Activated CD8-positive, alpha-beta memory T cell treated with anti-CD3 and anti-CD28 coated beads, Interleukin-2, amount 50 U/mL, for 1 hour (primary cell): ENCODE results near the gene CDH5.
"Not testable (repeated sequence)": the region's sequence is repeated elsewhere in the genome, so short reads cannot be mapped to it uniquely, and the experiment has no call there.

Source experiments
- DNase-seq: peaks from one replicate; pipeline ENCODE4 v3.0.0-alpha.2; 2020; ENCODE audit errors: extremely low read depth

The CDH5 gene, protein sequence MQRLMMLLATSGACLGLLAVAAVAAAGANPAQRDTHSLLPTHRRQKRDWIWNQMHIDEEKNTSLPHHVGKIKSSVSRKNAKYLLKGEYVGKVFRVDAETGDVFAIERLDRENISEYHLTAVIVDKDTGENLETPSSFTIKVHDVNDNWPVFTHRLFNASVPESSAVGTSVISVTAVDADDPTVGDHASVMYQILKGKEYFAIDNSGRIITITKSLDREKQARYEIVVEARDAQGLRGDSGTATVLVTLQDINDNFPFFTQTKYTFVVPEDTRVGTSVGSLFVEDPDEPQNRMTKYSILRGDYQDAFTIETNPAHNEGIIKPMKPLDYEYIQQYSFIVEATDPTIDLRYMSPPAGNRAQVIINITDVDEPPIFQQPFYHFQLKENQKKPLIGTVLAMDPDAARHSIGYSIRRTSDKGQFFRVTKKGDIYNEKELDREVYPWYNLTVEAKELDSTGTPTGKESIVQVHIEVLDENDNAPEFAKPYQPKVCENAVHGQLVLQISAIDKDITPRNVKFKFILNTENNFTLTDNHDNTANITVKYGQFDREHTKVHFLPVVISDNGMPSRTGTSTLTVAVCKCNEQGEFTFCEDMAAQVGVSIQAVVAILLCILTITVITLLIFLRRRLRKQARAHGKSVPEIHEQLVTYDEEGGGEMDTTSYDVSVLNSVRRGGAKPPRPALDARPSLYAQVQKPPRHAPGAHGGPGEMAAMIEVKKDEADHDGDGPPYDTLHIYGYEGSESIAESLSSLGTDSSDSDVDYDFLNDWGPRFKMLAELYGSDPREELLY

DNA sequence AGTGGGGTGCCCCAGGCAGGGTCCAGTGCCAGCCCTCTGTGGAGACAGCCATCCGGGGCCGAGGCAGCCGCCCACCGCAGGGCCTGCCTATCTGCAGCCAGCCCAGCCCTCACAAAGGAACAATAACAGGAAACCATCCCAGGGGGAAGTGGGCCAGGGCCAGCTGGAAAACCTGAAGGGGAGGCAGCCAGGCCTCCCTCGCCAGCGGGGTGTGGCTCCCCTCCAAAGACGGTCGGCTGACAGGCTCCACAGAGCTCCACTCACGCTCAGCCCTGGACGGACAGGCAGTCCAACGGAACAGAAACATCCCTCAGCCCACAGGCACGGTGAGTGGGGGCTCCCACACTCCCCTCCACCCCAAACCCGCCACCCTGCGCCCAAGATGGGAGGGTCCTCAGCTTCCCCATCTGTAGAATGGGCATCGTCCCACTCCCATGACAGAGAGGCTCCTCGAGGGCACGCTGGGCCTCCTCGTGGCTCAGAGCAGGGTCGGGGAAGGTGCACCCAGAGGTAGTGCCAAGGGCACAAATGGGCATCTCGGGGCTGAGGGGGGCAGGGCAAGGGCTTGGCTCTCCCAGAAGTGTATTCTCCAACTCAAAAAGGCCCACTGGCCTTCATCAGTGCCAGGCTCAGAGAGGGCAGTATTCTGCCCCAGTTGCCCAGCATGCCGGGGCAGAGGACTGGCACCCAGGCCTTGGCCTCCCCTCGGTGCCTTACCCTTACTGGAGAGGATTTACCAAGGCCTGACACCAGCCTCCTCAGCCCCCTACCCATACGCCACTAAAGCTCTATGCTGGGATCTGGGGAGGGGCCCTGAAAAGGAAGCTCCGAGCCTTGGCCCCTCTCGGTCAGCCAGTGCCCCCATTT is at the start of gene CDH5:
TSS of gene CDH5 (plus strand) at position 259 of the 867 bp plus-strand sequence. CDS start 12,647 bp downstream, outside the sequence.
- no peak for DNase-seq

DNA sequence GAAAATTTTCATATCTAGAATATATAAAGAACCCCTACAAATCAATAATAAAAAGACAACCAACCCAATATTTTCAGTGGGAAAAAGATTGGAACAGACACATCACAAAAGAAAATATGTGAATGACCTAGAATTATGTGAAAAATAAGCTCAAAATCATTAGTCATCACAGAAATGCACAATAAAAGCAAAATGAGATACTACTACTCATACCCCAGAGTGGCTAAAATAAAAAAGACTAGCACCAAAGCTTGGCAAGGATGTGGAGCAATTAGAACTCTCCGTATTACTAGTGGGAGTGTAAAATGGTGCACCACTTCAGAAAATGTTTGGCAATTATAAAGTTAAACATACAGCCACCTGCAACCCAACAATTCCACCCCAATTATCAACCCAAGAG is 48.0 kb upstream of the CDH5 start:
- DNase-seq: no peak

DNA sequence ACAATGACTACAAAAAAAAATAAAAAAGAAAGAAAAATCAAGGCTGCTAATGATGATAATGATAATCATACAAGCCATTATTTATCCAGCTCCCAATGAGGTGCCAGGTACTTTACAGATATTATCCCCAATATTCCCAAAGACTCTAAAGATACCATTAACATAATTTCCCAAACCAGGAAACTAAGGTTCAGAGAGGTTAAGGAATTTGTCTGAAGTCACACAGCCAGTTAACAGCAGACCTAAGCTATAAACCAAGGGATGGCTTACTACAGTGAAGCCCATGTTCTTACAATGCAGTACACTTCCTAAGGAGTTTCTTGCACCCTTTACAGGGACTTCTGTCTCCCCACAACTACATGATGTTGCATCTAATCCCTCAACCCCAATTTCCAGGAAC is 45.7 kb upstream of the CDH5 start:
- no peak for DNase-seq

DNA sequence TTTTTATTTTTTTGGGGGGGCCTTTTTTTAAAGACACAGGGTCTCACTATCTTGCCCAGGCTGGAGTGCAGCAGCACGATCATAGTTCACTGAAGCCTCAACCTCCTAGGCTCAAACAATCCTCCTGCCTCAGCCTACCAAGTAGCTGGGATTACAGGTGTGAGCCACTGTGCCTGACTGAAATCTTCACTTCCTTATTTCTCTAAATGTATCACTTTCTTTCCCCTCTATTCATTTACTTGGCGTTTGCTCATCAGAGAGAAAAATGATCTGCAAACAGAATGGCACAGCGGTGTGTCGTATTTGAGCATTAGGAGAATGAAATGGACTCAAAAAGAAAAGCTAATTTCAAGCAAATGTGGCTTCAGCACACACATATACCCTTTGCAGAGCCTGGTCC is 44.3 kb upstream of the CDH5 start:
- DNase-seq: no peak

DNA sequence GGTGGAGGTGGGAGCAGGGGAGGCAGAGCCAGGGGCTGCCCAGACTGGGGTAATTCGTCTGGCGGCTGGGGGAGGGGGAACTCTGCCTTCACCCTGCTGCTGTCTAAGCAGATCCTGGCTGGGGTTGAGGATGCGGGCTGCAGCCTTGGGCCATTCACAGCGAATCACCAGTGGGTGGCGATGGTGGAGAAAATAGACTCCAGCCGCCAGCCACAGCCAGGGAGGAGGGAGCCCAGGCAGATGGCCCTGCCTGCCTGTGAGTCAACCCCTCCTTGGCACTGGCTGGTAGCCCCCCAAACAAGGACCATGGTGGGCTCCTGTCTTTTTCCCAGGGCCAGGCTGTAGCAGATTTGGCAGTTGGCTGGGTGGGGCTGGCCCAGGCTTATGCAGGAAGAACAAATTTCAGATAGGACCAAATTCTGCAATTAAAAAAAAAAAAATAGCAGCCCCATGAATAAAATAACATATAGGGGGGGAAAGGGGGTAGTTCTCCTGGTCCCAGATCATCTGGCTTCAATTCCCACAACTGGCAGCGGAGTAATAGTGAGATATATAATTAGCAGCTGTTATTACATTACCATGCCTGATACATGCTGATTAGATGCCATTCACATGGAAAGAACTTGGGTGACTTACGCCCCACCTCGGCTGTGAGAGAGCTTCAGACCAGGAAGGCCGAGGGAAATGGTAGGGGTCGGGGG is 41.5 kb upstream of the CDH5 start:
- DNase-seq: no peak

DNA sequence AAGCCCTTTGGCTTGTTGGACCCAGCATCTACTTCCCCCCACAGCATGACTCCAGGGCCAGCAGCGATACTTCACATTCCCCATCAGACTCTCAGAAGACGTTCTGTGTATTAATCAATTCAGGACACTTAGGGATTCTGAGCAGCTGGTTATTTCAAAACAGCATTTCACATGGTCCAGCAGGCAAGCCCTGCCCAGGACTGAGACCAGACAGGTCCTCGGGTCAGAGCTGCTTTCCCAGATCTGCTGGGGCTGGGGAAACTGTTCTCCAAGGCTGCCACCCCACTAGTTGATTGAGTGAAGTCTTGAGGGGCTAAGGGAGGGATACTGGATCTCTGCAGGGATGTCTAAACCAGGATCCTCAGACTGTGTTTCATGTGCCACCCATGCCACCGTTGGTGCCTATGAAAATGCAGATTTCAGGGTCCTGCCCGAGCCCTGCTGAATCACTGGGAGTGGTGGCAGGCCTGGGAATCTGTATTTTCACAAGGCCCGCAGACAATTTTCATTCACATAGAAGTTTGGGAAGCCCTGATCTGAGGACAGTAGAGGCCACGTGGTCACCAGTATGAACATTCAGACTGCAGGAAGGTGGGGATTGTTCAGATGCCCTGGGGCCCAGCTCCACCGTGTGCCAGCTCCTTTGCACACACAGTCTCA is 40.6 kb upstream of the CDH5 start:
- DNase-seq: no peak

DNA sequence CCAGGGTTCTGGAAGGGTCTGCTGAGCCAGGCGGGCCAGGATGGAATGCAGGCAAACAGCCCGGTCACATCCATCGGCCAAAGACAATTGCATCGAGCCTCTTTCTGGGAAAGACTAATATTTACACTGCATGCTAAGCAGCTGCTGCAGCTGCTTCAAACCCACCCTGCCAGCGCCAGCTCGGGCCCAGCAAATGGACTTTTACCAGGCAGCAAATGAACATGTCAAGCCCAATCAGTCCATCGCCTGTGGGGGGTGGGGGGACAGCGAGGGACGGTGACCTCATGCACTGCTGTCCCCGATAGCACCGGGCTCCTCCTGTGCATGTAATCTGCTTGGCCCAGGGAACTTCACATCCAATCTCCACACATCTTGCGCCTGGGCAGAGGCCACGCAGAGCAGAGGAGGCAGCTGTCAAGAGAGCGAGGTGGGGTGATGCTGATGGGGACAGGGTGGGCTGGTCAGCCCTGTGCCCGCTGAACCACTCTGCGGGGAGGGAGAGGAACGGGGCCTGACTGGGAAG is 39.4 kb upstream of the CDH5 start:
- DNase-seq: no peak

DNA sequence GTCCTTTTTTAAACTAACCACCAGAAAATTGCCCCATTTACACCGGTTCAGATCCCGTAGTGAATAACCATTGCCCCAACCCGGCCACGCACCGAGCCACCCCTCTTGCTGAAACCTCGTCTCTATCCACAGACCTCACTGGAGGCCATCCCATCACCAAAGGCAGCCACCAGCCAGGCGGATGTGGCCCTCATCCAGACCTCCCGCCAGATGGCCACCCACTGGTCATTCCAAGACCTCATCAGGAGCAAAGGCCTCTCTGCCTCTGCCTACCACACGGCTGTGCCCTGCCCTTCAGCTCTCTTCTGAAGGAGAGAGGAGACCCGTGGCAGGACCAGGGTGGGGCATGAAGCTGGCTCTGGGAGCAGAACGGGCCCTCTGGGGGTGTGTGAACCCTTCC is 38.2 kb upstream of the CDH5 start:
- no peak for DNase-seq

DNA sequence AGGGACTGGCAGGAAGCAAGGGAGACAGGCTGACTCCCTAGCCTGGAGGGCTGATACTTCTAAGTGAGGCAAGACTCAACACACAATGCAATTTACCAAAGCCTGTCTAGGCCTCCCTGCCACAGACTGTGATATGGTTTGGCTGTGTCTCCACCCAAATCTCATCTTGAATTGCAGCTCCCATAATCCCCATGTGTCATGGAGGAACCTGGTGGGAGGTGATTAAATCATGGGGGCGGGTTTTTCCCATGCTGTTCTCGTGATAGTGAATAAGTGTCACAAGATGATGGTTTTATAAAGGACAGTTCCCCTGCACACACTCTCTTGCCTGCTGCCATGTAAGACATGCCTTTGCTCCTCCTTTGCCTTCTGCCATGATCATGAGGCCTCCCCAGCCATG is 35.0 kb upstream of the CDH5 start:
- not testable (repeated sequence) for DNase-seq

DNA sequence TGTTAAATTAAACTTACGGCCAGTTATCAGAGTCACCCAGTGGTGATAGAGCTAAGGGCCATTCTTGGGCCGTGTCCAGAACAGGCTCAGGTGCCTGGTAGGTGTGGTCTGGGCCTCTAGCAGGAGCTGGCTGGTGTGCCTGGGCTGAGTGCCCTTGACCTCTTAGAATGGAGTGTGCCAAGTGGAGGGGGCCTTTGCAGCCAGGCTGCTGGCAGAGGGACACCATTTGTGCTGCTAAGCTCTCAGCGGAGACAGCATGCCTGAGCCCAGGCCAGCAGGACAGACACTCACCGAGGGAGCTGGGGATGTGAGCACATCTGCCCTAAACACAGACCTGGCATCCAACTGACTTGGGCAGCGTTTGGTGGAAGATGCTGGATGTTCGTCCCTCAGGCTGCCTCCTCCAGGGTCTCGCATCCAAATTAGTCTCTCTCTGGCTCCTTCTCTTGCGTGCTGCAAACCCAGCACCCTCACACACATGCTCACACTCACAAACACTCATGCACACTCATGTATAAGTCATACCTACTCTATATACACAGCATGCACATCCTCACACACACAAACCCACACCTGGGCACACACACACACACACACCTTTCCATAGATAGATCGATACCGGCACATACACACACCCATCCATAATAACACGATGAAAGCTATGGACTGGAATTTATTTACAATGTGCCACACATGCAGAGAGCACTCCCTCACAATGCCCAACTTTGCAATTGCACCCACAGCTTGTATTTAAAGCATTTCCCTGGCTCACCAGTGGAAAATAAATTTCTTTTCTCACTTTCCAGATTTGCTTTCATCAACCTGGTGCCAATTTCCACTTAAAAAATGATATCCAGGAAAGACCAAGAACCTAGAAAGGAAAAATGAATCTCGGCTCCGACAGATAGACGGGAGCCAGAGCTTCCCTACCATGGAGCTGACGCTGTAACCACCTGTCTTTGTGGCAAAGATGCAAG is 33.6 kb upstream of the CDH5 start:
- no peak for DNase-seq

DNA sequence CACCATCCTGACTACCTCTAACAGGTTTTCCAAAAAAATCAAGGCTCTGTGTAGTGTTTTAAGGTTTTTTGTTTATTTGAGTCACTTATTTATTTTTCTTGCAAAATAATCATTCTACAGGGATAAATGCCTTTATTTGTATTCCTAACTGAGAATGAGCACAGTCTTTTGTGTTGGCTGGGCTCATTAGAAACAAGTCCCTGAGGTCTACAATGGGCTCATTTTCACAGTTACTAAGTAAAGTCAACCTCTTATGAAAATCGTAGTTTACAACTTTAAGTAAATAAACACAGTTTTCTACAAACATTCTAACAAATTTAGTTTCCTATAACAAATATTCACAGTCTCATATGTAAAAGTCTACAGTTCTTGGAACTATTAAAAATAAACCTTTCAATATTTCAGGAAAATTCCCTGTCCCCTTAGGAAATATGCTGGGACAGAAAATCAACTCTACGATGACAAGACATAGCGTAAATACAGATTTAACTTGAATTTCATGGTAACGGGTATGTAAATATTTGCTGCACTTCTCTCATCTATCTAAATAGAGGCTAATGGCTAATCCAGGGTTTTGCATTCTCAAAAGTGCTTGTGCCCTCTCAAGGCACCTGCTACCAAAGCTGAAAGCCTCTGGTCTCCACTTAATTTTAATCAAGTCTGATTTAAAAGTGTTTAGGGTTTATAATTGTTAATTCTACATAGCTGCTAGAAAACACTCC is 31.5 kb upstream of the CDH5 start:
- DNase-seq: no peak

DNA sequence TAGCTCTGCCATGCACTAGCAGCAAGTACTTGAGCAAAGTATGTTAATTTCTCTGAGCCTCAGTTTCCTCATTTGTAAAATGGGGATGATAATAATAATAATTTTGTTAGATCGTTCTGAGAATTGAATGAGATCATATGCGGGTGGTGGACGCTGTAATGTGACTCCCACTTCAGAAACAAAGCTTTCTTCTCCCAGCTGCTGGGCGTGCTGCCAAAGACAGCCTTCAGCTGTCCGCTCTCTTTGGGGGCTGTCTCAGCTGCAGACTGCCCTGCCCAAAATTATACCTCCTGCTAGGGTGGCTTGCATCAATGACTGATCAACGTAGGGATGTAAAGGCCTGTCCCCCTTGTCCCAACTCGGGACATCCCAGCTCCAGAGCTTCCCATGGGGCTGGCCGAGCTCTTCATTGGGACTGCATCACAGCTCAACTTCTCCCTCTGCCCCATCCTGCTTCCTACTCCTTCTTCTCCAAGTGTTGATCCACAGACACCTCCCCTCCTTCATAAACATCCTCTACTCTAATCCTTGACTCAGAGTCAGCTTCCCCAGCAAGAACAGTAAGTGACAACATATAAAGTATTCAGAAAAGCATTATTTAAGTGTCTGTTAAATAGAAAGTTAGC is 30.7 kb upstream of the CDH5 start:
- no peak for DNase-seq

DNA sequence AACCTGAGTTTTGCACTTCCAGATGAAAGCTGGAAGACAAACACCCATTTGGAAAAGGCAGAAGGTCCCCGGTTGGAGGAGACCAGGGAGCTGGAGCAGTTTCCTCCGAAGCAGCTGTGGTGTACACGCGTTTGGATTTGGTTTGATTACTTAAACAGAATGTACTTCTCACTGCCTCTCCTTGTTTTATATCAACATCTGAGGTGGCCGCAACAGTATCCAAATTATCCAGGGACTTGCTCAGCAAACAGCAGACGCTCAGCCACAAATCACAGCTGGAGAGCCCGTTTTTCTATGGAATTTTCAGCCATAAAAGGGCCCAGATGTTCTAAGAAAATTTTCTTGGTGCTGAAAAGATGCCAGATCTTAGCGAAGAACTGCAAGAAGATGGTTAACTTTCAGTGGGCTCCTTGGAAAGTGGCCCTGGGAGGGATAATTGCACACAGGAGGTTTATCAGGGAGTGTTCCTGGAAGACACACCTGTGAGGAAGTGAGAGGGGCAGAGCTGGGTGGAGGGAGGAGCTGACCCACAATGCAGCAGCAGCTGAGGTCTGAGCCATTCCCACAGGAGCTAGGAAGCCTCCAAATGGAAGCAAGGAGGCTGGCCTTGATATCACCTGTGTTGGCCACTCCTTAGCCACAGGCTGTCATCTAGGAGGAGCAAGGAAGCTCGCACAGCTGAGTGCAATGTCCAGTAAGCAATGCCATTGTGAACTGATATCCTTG is 28.9 kb upstream of the CDH5 start:
- no peak for DNase-seq

DNA sequence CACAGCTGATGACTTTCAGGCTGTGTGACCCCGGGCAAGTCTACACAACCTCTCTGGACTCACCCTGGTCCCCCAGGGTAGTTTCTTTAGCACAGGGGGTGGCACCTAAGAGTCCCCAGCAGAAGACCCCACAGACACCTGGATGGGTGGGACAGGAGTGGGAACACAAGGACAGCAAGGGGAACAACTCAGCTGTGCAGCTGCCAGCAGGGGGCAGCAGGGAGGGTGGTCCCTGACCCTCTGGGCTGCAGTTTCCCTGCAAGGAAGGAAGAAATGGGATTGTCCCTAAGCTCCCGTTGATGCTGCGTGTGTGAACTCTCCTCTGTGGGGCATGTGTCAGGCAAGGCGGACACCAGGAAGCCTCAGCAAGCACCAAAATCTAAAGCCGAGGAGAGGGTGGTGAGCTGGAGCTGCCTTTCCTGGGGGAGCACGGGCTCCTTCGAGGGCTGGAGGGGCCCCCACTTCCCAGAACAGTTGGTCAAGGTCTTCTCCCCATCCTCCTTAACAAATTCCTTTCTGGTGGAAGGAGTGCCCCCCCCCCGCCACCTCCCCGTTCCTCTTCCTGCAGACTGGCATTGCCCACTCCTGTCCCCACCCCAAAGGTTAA is 24.1 kb upstream of the CDH5 start:
- no peak for DNase-seq

DNA sequence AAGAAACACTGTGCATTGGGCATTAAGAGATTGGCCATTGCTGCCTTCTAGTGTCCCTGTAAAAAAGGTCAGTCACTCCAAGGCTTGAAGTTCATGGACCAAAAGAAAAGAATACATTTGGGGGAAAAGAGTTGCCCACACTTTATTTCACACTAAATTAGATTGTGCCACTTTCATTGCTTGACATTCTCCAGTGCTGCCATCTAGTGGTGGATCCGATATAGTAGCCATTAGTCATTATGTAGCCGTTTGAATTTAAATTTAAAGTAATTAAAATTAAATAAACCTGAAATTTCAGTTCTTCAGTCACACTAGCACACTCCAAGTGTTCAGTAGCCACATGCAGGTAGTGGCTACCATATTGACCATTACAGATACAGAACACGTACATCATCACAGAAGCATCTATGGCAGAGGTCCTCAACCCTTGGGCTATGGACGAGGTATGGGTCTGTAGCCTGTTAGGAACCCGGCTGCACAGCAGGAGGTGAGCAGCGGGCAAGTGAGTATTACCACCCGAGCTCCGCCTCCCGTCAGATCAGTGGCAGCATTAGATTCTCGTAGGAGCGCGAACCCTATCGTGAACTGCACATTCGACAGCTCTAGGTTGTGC is 21.9 kb upstream of the CDH5 start:
- no peak for DNase-seq

DNA sequence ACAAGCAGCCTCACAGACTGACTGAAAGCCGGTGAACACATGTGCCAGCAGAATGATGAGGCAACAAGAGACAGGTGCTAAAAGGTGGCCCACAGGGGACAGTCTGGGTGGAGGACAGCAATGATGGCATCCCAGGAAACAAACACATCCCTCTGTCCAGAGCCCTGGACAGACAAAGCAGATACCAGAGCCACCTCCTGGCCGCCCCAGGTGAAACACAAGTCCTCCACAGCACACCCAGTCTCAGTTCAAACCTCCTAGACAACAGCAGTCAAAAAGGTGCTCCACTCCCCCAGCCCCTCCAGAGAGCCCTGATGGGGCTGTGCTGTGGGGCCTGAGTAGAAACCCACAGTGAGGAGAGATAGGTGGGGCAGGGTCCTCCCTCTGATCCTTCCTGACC is 20.3 kb upstream of the CDH5 start:
- no peak for DNase-seq

DNA sequence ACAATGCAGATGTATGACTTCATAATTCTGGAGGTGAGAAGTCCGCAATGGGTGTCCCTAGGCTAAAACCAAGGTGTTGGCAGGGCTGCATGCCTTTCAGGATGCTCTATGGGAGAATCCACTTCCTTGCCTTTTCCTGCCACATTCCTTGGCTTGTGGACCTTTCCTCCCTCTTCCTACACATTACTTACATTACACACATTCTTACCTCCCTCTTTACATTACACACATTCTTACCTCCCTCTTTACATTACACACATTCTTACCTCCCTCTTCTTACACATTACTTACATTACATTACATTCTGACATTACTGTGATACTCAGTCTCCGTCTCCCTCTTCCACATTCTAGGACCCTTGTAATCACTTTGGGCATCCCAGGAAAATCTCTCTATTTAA is 14.2 kb upstream of the CDH5 start:
- DNase-seq: no peak
